DMS 273 (cell line): ENCODE data around the gene BASP1.

Experiments used
- DNase-seq: peaks from one replicate; lab custom pipeline; 2025; ENCODE audit not compliant: unreplicated experiment; lab: John Stamatoyannopoulos, UW

BASP1 gene

DNA sequence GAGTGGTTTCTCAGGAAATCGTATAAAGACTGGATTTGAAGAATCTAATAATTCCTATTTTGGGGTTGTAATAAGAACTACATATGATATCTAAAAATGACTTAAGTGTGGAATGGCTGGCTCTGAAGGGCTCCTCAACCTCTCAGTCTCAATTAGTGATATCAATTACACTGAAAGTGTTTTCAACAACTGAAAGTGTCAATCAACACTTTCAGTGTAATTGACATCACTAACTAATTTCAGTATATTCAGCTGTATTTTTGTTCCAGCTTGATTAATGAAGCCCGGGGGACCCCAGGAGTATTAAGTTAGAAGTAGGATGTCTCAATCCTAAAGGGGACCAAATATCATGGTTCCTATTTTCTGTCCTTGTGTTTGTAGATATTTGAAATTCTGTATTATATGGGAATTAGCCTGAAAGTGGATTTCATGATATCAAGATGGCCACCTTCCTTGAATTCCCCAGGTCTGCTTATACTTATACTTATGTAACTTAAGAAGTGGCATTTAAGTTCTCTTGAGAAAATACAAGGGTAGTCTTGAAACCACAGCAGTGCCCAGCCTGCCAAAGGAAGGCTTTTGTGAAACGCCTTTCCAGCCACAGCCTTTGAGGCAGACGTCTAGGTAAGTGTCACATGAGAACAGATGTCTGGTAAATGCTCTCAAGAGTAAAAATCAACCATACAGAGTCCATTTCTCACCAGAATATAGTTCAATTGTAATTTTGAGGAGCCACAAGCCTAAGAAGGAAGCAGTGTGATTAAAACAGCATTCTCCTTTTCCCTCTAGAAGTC lies 4.6 kb downstream of the BASP1 start:
- DNase-seq = peak; percentile 46

DNA sequence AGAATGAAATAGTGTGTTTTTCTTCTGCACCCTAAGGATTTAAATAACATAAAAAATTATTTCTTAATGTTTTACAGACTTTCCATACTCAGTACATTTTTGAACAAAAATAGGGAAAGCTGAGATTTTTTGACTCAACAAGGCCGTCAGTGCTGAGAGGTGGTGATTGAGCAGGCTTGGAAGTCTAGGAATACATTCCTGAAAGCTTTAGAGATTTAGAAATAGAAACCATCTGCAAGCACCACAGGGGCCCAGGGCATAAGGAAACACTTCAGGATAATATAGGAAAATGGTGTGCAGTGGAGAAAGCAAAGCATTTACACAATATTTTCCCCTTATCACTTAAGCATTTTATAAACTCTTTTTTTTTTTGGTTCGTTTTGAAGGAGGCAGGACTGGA lies 5.2 kb downstream of the BASP1 start:
- peak; percentile 38 for DNase-seq

GRCh38 chr5:17223367-17224185 lies 6.1 kb downstream of the BASP1 start:
- no peak for DNase-seq

GRCh38 chr5:17224858-17225511 lies 7.6 kb downstream of the BASP1 start:
- no peak for DNase-seq

- no peak for DNase-seq
These were observed 8.1 kb downstream of the BASP1 start for GRCh38 chr5:17225520-17225919.

DNA sequence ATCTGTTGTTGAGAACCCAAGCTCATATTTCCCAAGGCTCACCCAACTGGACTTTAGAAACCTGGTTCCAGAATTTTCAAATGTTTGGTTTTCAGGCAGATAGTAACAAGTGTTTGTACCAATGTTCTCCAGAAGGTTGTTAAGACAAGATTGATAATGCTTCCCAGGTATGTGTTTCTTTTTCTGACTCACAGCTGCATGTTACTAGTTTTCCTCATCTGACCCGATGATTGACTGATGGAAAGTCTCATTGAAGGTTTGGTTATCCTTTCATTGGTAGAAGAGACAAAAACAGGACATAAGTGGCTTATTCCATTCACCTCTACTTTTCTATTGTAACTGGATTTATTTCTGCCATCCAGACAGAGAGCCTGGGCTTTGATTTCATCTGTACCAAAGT lies 10.4 kb downstream of the BASP1 start:
- DNase-seq = no peak

DNA sequence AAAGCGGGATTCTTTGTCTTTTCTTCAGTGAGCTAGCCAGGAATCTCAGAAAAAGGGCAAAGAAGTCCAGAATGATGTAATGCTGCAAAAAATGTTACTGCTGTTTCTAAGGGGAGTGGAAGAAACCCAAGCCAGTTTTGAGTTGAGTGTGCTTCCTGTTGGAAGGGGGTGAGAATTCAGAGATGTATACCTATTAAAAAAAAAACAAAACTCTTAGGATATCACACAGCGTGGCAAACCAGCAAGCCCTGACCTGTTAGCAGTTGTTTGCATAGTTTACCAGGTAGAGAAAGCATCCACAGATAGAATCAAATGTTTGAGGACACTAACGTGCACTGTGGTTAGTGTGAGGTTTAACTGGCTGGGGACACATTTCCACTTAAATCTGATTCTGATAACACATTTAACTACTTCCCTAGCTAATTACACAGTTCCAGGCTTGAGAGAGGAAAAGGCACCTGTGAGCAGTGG lies 11.4 kb downstream of the BASP1 start:
- no peak for DNase-seq

- DNase-seq = no peak
These were observed 11.9 kb downstream of the BASP1 start for GRCh38 chr5:17229313-17229712.

GRCh38 chr5:17230191-17230590 lies 12.8 kb downstream of the BASP1 start:
- DNase-seq = no peak

DNA sequence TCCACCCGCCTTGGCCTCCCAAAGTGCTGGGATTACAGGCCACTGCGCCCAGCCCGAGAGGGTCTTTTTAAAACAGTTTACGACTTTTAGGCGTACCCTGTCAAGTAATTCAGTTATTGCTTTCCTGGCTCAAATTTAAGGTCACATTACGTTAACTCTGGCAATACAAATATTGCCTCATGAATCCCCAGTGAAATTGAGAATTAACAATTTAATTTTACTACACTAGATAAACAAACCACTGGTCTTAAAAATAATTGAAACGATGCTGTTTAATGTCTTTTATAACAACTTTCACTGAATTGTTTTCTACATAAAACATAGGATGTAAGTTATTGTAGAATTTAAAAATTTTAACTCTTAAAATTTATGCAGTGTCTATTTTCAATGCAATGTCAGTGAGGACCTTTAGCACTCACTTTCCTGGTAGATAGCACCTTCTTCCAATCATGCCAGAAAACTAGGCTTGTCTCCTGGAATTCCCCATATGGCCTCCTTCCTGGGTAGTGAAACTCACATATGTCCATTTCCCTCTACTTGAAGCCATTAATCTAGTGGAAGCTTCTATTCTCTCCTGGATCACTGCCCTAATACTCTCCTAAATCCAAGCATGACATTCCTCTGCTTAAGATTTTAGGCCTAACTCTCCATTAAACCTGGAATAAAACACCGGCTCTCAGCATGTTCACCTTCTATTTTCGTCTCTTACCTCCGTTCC lies 13.5 kb downstream of the BASP1 start:
- DNase-seq = peak; percentile 30

GRCh38 chr5:17232405-17232804 lies 15.0 kb downstream of the BASP1 start:
- no peak for DNase-seq

- DNase-seq = no peak
These were observed 16.1 kb downstream of the BASP1 start for GRCh38 chr5:17233488-17233887.

DNA sequence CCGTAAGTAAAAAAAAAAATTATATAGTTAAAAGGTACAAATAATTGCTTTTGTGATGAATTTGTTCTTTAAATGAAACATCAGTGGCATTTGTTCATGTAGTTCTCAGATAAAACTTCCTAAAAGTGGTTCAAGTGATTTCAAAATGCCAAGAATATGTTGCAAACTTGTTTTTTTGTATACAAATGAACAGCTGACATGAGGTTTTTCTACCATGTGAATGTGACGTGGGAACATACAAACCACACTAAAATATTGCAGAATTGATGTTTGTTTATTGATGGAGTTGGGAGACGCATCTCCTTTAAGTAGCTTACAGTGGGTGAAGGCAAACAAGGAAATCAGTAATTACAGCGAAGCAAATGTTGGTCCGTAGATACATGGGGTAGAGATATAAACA lies 16.9 kb downstream of the BASP1 start:
- DNase-seq = no peak

DNA sequence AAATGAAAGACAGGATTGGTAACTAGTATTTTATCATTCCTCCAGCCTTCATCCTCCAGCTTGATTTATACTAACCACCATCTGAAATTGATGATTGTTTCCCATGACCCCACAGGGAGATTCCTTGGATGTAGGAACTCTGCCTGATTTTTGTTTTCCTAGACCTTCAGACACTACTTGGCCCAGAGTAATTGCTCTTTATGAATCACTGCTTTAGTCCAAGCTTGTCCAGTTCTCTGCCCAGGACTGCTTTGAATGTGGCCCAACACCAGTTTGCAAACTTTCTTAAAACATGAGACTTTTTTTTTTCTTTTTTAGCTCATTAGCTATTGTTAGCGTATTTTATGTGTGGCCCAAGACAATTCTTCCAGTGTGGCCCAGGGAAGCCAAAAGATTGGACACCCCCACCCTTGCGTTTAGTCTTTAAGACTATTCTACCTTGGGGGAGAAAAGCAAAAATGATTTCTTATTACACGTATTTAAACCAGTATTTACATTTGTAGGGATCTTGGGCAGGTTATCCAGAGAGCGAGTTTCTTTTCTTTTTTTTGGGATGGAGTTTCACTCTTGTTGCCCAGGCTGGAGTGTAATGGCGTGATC lies 18.4 kb downstream of the BASP1 start:
- no peak for DNase-seq

DNA sequence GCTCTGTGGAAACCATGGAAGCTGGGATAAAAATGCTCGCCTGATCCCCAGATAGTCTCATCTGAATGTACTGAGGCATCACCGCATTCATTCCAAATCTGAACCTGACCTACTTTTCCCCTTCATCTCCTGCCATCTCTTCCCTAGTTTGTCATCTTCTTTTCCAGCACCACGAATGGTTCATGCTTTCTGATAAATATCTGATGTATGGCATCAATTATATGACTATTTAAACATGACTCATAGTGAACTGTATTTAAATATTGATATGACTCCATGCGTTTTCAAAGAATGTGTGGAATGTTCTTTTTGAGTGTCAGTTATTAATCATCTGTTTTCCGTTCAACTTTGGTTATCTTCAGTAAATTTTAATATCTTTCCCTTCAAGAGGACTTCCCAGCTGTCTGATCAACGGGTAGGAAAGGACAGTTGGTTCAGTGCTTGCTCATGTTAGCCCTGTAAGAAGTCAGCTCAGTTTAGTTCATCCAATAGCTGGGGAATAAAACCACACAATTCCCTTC lies 21.1 kb downstream of the BASP1 start:
- DNase-seq = no peak

DNA sequence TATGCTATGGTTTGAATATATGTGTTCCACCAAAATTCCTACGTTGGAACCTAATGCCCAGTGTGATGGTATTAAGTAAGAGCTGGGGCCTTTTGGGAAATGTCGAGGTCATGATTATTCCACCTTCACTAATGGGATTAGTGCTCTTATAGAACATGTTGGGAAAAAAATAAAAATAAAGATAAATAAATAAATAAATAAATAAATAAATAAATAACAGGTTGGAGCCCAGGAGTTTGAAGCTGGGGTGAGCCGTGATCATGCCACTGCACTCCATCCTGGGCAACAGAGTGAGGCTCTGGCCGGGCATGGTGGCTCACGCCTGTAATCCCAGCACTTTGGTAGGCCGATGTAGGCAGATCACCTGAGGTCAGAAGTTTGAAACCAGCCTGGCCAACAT lies 22.5 kb downstream of the BASP1 start:
- no peak for DNase-seq

DNA sequence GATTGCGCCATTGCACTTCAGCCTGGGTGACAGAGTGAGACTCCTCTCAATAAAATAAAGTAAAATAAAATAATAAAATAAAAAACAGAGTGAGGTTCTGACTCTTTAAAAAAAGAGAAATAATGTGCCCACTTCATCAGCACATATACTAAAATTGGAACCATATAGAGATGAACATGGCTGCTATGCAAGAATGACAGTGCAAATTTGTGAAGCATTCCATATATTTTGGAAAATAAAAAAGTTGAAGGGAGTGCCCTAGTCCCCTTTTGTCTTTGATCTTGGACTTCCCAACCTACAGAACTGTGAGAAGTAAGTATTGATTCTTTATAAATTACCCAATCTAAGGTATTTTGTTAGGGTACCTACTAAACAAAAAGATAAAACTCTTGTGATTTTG lies 23.1 kb downstream of the BASP1 start:
- no peak for DNase-seq

- DNase-seq = no peak
These were observed 24.2 kb downstream of the BASP1 start for GRCh38 chr5:17241635-17242034.

DNA sequence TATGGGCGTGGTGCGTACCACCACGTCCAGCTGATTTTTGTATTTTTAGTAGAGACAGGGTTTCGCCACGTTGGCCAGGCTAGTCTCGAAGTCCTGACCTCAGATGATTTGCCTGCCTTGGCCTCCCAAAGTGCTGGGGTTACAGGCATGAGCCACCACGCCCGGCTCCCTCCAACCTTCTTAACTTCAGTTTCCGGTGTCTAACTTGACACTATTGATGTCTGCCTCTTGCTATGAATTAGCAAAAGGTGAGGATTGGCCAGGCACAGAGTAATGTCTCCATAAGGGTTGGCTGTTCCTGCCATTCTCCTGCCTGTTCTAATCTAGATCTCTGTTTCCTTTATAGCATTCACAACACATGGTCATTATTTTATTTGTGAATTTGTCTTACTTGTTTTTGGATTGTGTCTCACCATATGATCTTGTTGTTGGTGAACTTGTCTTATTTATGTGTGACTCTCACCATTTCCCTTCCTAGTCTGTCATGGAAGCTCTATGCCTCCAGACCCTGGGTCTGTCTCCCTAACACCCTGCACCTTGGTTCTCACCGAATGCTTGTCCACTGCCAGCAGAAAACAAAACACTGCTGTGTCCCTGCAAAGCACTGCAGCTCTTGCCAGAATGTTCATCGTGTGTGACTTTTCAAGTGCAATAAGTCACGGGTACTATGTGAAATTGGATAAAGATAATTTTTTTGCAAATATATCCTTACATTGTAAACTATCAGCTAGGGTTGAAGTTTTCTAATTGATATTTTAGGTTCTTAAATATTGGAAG lies 26.0 kb downstream of the BASP1 start:
- no peak for DNase-seq
